Suprapubic skin (tissue), 4 donors: ENCODE data around the gene ACVR1B. TPM values are rescaled to one million over a fixed set of nuclear protein-coding genes. Genes with fewer than 3 reads are reported as not detected.
A peak's percentile ranks its signal among the peaks of the same experiment; 100 is the strongest.

Experiments used
- DNase-seq, 2 donors: peaks; one replicate each; pipeline ENCODE4 v3.0.0-alpha.2; 2019; ENCODE audit warnings: low spot score in 2 of 2
- H3K27ac ChIP-seq: fragments of 200-600 bp; sonication (generic); one replicate; pipeline ENCODE4 v1.5.1; 2019
- H3K27me3 ChIP-seq: fragments of 200-600 bp; sonication (generic); one replicate; pipeline ENCODE4 v1.5.1; 2019
- H3K36me3 ChIP-seq: fragments of 200-600 bp; sonication (generic); one replicate; pipeline ENCODE4 v1.5.1; 2019
- H3K4me1 ChIP-seq: fragments of 200-600 bp; sonication (generic); one replicate; pipeline ENCODE4 v1.5.1; 2019
- H3K4me3 ChIP-seq: fragments of 200-600 bp; sonication (generic); one replicate; pipeline ENCODE4 v1.5.1; 2019; ENCODE audit warnings: mild to moderate bottlenecking
- H3K9me3 ChIP-seq: fragments of 200-600 bp; sonication (generic); one replicate; pipeline ENCODE4 v1.5.1; 2019
- CTCF ChIP-seq, 2 donors: fragments of 200-600 bp in 1 of 2; fragments of 450-650 bp in 1 of 2; sonication (generic) in 1 of 2; IDR thresholded peaks; one replicate each; pipeline ENCODE4 v1.5.1; 2016 to 2019; ENCODE audit warnings: antibody characterized with exemption in 2 of 2, mild to moderate bottlenecking in 1 of 2, moderate library complexity in 1 of 2
- EP300 ChIP-seq: sonication (generic); formaldehyde crosslinking; IDR thresholded peaks from one replicate; pipeline ENCODE4 v1.6.1; 2017; ENCODE audit warnings: antibody characterized with exemption
- POLR2A ChIP-seq, 2 donors: fragments of 450-650 bp; IDR thresholded peaks; one replicate each; pipeline ENCODE4 v1.6.1; 2017; ENCODE audit warnings: antibody characterized with exemption in 2 of 2, mild to moderate bottlenecking in 2 of 2, moderate library complexity in 2 of 2
- POLR2AphosphoS5 ChIP-seq, 3 donors: sonication (generic); formaldehyde crosslinking; IDR thresholded peaks; one replicate each; pipeline ENCODE4 v1.6.1; 2017; ENCODE audit warnings: antibody characterized with exemption in 3 of 3
- WGBS: methylation state at CpG from one replicate; pipeline ENCODE4 v1.1.5; 2018; 5-methylcytosine and 5-hydroxymethylcytosine counted together
- total RNA-seq, 4 donors: library from RNA; depleted of rRNA; stranded (reverse); fragments of >200 nt; gene quantifications; one replicate each; pipeline ENCODE4 v1.1.0, GENCODE V29; 2016

Gene ACVR1B
- total RNA-seq, 4 donors from 2014 or later, result 40.5 to 103 (median 57.3) TPM

- Histone ChIP-seq H3K36me3 (no peaks in the 10 kb centered on the region), H3K4me1 (peaks cover 39% of the 10 kb centered on the region), H3K9me3 (no peaks in the 10 kb centered on the region), H3K27ac (no peak overlapping the region), H3K27me3 (no peaks in the 10 kb centered on the region), H3K4me3 (peak overlapping the region; percentile 50)
- WGBS, result 25% methylated on average over 20 of the region's 20 CpGs
- DNase-seq, result no peak
- TF ChIP-seq POLR2A (IDR thresholded peaks at IDR 0.05), result no peak
- TF ChIP-seq EP300, result no peak
- no peak for TF ChIP-seq POLR2AphosphoS5 (IDR thresholded peaks at IDR 0.05)
- no peak for TF ChIP-seq CTCF (IDR thresholded peaks at IDR 0.05)
These were observed 72.6 kb downstream of the ACVR1B start for GRCh38 chr12:52023976-52024688.

DNA sequence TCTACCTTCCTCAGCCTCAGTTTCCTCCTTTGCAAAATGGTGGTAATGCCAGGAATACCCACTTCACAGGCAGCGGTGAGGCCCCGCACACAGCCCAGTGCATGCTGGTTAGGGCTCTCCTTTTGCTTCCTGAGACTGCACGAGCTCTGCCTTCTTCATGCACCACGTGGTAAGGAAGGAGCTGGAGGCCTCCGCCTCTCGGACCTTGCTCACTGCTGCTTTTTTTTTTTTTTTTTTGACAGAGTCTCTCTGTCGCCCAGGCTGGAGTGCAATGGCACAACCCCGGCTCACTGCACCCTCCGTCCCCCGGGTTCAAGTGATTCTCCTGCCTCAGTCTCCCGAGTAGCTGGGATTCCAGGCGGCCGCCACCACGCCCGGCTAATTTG lies 73.3 kb downstream of the ACVR1B start:
- Histone ChIP-seq H3K9me3 (no peaks in the 10 kb centered on the region), H3K36me3 (no peaks in the 10 kb centered on the region), H3K4me3 (peak overlapping the region; percentile 36), H3K27ac (peak overlapping the region; percentile 77), H3K4me1 (peaks cover 39% of the 10 kb centered on the region), H3K27me3 (no peaks in the 10 kb centered on the region)
- no peak for DNase-seq
- 69% methylated on average over 15 of the region's 15 CpGs for WGBS
- no peak for TF ChIP-seq CTCF (IDR thresholded peaks at IDR 0.05)
- TF ChIP-seq POLR2AphosphoS5 (IDR thresholded peaks at IDR 0.05), result no peak
- TF ChIP-seq POLR2A (IDR thresholded peaks at IDR 0.05), result no peak
- no peak for TF ChIP-seq EP300

DNA sequence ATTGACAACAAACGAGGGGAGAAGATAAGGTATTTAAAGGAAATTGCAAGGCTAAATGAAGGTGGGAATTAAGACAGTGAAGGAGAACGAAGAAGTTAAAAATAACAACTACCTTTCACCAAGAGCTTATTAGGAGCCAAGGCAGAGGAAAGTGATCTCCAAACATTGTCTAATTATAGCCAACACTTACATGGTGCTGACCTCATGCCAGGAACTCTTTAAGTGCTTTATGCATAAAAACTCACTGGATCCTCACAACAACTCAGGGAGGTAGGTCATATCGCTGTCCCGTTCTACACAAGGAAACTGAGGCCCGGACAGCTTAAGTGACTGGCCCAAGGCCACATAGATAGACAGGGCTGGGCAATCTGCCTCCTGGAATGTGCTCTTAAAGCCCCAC lies 74.8 kb downstream of the ACVR1B start:
- H3K36me3 ChIP-seq, result no peaks in the 10 kb centered on the region
- no peak overlapping the region for H3K27ac ChIP-seq
- no peaks in the 10 kb centered on the region for H3K27me3 ChIP-seq
- 40% methylated on average over 5 of the region's 5 CpGs for WGBS
- no peak overlapping the region for H3K4me3 ChIP-seq
- TF ChIP-seq POLR2A (IDR thresholded peaks at IDR 0.05) (no peak), EP300 (no peak), POLR2AphosphoS5 (IDR thresholded peaks at IDR 0.05) (no peak), CTCF (IDR thresholded peaks at IDR 0.05) (no peak)
- H3K9me3 ChIP-seq, result no peaks in the 10 kb centered on the region
- DNase-seq, result no peak
- peaks cover 36% of the 10 kb centered on the region for H3K4me1 ChIP-seq

DNA sequence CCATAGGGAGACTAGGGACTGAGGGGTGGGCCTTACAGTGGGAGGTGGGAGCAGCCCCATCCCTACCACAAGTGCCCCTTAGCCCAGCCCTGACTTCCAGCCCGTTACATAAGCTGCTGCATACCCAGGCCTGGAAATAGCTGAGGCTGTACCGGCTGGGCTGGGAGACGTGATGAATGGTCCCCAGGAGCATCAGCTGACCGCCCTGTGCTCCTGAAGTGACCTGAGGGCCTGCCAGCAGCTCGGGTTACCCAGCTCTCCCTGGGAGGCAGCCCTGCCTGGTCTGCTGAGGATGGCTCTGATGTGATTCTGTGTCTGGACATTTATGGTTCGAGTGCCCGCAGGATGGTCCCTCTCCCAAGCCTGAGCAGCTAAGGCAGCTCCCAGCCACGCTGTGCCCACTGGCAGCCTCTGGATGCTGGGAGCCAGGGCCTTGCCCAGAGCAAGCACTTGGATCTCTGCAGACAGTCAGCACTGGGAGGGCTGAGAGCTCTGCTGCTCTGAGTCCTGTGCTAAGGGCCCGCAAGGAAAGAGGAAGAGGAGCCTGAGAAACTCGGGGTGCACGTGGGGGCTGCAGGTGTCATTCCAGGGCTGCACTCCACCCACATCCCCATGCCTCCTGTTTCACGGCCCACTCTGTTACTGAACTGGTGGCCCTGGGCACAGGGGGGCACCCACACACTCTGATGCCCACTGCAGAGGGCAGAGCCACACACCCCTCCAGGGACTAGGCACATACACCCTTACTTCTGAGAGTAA lies 75.8 kb downstream of the ACVR1B start:
- Histone ChIP-seq H3K9me3 (no peaks in the 10 kb centered on the region), H3K4me3 (no peak overlapping the region), H3K36me3 (no peaks in the 10 kb centered on the region), H3K27me3 (no peaks in the 10 kb centered on the region), H3K4me1 (peaks cover 40% of the 10 kb centered on the region), H3K27ac (no peak overlapping the region)
- WGBS, result 100% methylated on average over 1 of the region's 12 CpGs
- no peak for DNase-seq
- TF ChIP-seq CTCF (IDR thresholded peaks at IDR 0.05), result no peak
- TF ChIP-seq POLR2A (IDR thresholded peaks at IDR 0.05), result no peak
- no peak for TF ChIP-seq POLR2AphosphoS5 (IDR thresholded peaks at IDR 0.05)

- no peak for DNase-seq
- Histone ChIP-seq H3K4me1 (peaks cover 44% of the 10 kb centered on the region), H3K9me3 (no peaks in the 10 kb centered on the region), H3K27me3 (no peaks in the 10 kb centered on the region), H3K27ac (no peak overlapping the region), H3K4me3 (no peak overlapping the region), H3K36me3 (no peaks in the 10 kb centered on the region)
- TF ChIP-seq CTCF (IDR thresholded peaks at IDR 0.05) (no peak), POLR2AphosphoS5 (IDR thresholded peaks at IDR 0.05) (no peak), POLR2A (IDR thresholded peaks at IDR 0.05) (no peak), EP300 (no peak)
- WGBS, result 48% methylated on average over 4 of the region's 4 CpGs
These were observed 78.2 kb downstream of the ACVR1B start for GRCh38 chr12:52029685-52030084.
